MCF 10A (cell line): Measurements from ENCODE around the gene ME3. TPM values are rescaled to one million over a fixed set of nuclear protein-coding genes. Genes with fewer than 3 reads are reported as not detected.

Source experiments
- BruUV-seq: library from RNA; stranded (reverse); fragments of 400-500 nt; replicated peaks from 2 replicates; lab custom pipeline; 2021; lab: Mats Ljungman, UMichigan
- CTCF ChIA-PET: fragments of 300-600 bp; sonication (Branson Sonifier 250); formaldehyde crosslinking; extraction: SDS; loops from one replicate; lab custom pipeline; 2021; ENCODE audit warnings: antibody characterized with exemption, inconsistent platforms; lab: Yijun Ruan, JAX
- POLR2A ChIA-PET: fragments of 300-600, 350-650 bp; sonication (Branson Sonifier 250); formaldehyde crosslinking; extraction: SDS; loops from one replicate; lab custom pipeline; 2020; ENCODE audit warnings: antibody characterized with exemption, inconsistent platforms; lab: Yijun Ruan, JAX
- DNase-seq: peaks from one replicate; pipeline ENCODE4 v3.0.0-alpha.2; 2018; ENCODE audit not compliant: unreplicated experiment
- H3K27ac Mint-ChIP-seq: one replicate; pipeline ENCODE4 v1.8.0; 2022; ENCODE audit warnings: mild to moderate bottlenecking, low read depth, mixed read lengths; ENCODE audit not compliant: unreplicated experiment
- H3K27me3 Mint-ChIP-seq: one replicate; pipeline ENCODE4 v1.8.0; 2022; ENCODE audit warnings: mixed read lengths; ENCODE audit not compliant: insufficient read depth, unreplicated experiment
- H3K36me3 Mint-ChIP-seq: one replicate; pipeline ENCODE4 v1.8.0; 2022; ENCODE audit warnings: mild to moderate bottlenecking, moderate library complexity, mixed read lengths; ENCODE audit not compliant: insufficient read depth, unreplicated experiment
- H3K4me1 Mint-ChIP-seq: one replicate; pipeline ENCODE4 v1.8.0; 2022; ENCODE audit warnings: mixed read lengths; ENCODE audit not compliant: insufficient read depth, unreplicated experiment
- H3K4me3 Mint-ChIP-seq: one replicate; pipeline ENCODE4 v1.8.0; 2022; ENCODE audit warnings: mild to moderate bottlenecking, moderate library complexity, mixed read lengths; ENCODE audit not compliant: unreplicated experiment
- H3K9me3 Mint-ChIP-seq: one replicate; pipeline ENCODE4 v1.8.0; 2022; ENCODE audit warnings: mixed read lengths; ENCODE audit not compliant: unreplicated experiment
- intact Hi-C: fragments of 100-400 bp; cut with micrococcal nuclease; formaldehyde crosslinking; loops from 2 replicates; pipeline ENCODE4 v1.14.1; 2022
- total RNA-seq: library from RNA; stranded (reverse); gene quantifications from 2 replicates; pipeline ENCODE4 v1.2.3, GENCODE V29; 2022
- TF ChIP-seq, protein P1 (sequence below): fragments of 200-600 bp; IDR thresholded peaks from one replicate; pipeline ENCODE4 v1.8.0; 2022; ENCODE audit warnings: antibody characterized with exemption, mild to moderate bottlenecking; ENCODE audit not compliant: unreplicated experiment

Gene ME3
- total RNA-seq, 1 experiment from 2014 or later = not detected

- TF ChIP-seq, protein P1, sequence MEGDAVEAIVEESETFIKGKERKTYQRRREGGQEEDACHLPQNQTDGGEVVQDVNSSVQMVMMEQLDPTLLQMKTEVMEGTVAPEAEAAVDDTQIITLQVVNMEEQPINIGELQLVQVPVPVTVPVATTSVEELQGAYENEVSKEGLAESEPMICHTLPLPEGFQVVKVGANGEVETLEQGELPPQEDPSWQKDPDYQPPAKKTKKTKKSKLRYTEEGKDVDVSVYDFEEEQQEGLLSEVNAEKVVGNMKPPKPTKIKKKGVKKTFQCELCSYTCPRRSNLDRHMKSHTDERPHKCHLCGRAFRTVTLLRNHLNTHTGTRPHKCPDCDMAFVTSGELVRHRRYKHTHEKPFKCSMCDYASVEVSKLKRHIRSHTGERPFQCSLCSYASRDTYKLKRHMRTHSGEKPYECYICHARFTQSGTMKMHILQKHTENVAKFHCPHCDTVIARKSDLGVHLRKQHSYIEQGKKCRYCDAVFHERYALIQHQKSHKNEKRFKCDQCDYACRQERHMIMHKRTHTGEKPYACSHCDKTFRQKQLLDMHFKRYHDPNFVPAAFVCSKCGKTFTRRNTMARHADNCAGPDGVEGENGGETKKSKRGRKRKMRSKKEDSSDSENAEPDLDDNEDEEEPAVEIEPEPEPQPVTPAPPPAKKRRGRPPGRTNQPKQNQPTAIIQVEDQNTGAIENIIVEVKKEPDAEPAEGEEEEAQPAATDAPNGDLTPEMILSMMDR = no peak
- intact Hi-C loops = no loop called here
- no peak overlapping the region for H3K4me3 Mint-ChIP-seq
- DNase-seq = no peak
- no peak overlapping the region for H3K27ac Mint-ChIP-seq
- BruUV-seq = no TSS peak
- no peaks in the 10 kb centered on the region for H3K27me3 Mint-ChIP-seq
- peaks cover 8% of the 10 kb centered on the region for H3K4me1 Mint-ChIP-seq
- H3K36me3 Mint-ChIP-seq = no peaks in the 10 kb centered on the region
- CTCF ChIA-PET = interaction anchor here (0.8 to 1.3 kb wide), 5 partner anchors 10 to 228 kb away, joined by 3 to 6 read pairs (median 3); no protein-coding TSS in a partner anchor
- POLR2A ChIA-PET = no interaction called here
- no peaks in the 10 kb centered on the region for H3K9me3 Mint-ChIP-seq
Measured at GRCh38 chr11:86588566-86589090, 83.8 kb downstream of the ME3 start.

GRCh38 chr11:86587264-86588193 is 84.9 kb downstream of the ME3 start:
- CTCF ChIA-PET = interaction anchor here (0.8 to 1.3 kb wide), 4 partner anchors 9 to 130 kb away, joined by 3 to 6 read pairs (median 4); no protein-coding TSS in a partner anchor
- POLR2A ChIA-PET = no interaction called here
- intact Hi-C loops = no loop called here
- no peaks in the 10 kb centered on the region for H3K27me3 Mint-ChIP-seq
- no peak overlapping the region for H3K27ac Mint-ChIP-seq
- TF ChIP-seq, protein P1 = no peak
- H3K36me3 Mint-ChIP-seq = no peaks in the 10 kb centered on the region
- H3K4me3 Mint-ChIP-seq = no peak overlapping the region
- no peaks in the 10 kb centered on the region for H3K9me3 Mint-ChIP-seq
- no TSS peak for BruUV-seq
- H3K4me1 Mint-ChIP-seq = no peaks in the 10 kb centered on the region
- DNase-seq = no peak

DNA sequence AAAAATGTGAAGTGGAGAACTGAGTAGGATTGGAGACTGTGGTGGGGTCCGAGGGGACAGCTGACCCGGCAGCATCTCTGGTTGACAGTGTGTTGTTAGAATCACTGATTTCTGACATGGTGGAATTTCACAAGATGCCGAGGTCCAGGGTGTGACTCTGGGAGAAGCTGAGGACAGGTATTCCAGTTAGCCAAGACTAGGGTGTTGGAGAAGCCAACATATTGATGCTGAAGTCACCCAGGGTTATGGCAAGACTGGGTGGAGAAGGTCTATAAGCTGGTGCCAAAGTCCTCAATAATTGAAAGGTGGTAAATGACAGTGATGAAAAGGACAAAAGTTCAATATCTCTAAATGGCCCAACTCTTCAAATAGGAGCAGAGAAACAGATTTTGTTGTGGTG is 86.1 kb downstream of the ME3 start:
- H3K27me3 Mint-ChIP-seq = no peaks in the 10 kb centered on the region
- no peaks in the 10 kb centered on the region for H3K36me3 Mint-ChIP-seq
- H3K27ac Mint-ChIP-seq = no peak overlapping the region
- H3K4me3 Mint-ChIP-seq = no peak overlapping the region
- DNase-seq = no peak
- ChIA-PET POLR2A (no interaction called here), CTCF (interaction anchor here (1.1 to 1.7 kb wide), 3 partner anchors 20 to 233 kb away, joined by 3 to 6 read pairs (median 4); no protein-coding TSS in a partner anchor)
- H3K4me1 Mint-ChIP-seq = no peaks in the 10 kb centered on the region
- intact Hi-C loops = no loop called here
- no TSS peak for BruUV-seq
- H3K9me3 Mint-ChIP-seq = no peaks in the 10 kb centered on the region
- TF ChIP-seq, protein P1 = no peak

DNA sequence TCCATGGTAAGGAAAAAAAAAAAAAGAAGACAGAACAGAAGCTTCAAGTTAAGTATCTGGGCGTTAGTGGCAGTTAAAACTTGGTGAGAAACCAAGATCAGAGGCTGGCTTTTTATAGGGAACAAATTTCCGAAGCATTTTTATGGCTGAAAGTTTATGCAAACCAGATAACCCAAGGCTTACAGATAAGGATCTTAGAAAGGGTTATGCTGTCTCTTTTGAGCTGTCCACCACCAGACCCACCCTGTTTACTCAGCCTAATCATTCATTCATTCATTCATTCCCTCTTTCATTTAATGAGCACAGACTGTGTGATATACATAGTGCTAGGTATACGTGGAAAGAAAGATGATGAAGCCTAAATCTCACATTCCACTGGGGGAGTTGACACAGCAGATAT is 89.5 kb downstream of the ME3 start:
- no TSS peak for BruUV-seq
- H3K4me3 Mint-ChIP-seq = no peak overlapping the region
- ChIA-PET POLR2A (interaction anchor here (0.6 kb wide), 1 partner anchor 23 kb away, joined by 3 read pairs; no protein-coding TSS in a partner anchor), CTCF (interaction anchor here (0.6 kb wide), 2 partner anchors 40 to 287 kb away, joined by 3 to 4 read pairs; no protein-coding TSS in a partner anchor)
- no peaks in the 10 kb centered on the region for H3K36me3 Mint-ChIP-seq
- no peaks in the 10 kb centered on the region for H3K9me3 Mint-ChIP-seq
- intact Hi-C loops = no loop called here
- H3K27me3 Mint-ChIP-seq = no peaks in the 10 kb centered on the region
- no peak overlapping the region for H3K27ac Mint-ChIP-seq
- DNase-seq = no peak
- TF ChIP-seq, protein P1 = no peak
- H3K4me1 Mint-ChIP-seq = peaks cover 6% of the 10 kb centered on the region
